ENCODE measurements around the gene GRM4.

The GRM4 gene

GRCh38 chr6:34084591-34085290 is 61.1 kb downstream of the GRM4 start:
- DNase-seq (ENCODE audit: low spot score): no peak

- DNase-seq (ENCODE audit: low spot score): no peak
Measured at GRCh38 chr6:34082864-34083626, 62.8 kb downstream of the GRM4 start.

- no peak for DNase-seq (ENCODE audit: low spot score)
Measured at GRCh38 chr6:34082348-34082747, 63.5 kb downstream of the GRM4 start.

GRCh38 chr6:34080357-34080756 is 65.5 kb downstream of the GRM4 start:
- no peak for DNase-seq (ENCODE audit: low spot score)

- DNase-seq (ENCODE audit: low spot score): no peak
Measured at GRCh38 chr6:34079899-34080298, 66.0 kb downstream of the GRM4 start.

- DNase-seq (ENCODE audit: low spot score): no peak
Measured at GRCh38 chr6:34075906-34076305, 70.0 kb downstream of the GRM4 start.

GRCh38 chr6:34074064-34074742 is 71.7 kb downstream of the GRM4 start:
- no peak for DNase-seq (ENCODE audit: low spot score)

GRCh38 chr6:34073540-34073939 is 72.3 kb downstream of the GRM4 start:
- DNase-seq (ENCODE audit: low spot score): no peak

GRCh38 chr6:34072727-34073126 is 73.2 kb downstream of the GRM4 start:
- DNase-seq (ENCODE audit: low spot score): no peak

GRCh38 chr6:34071884-34072379 is 74.0 kb downstream of the GRM4 start:
- DNase-seq (ENCODE audit: low spot score): no peak

GRCh38 chr6:34071136-34071883 is 74.6 kb downstream of the GRM4 start:
- DNase-seq (ENCODE audit: low spot score): no peak

GRCh38 chr6:34070315-34071135 is 75.4 kb downstream of the GRM4 start:
- DNase-seq (ENCODE audit: low spot score): no peak

- DNase-seq (ENCODE audit: low spot score): no peak
Measured at GRCh38 chr6:34068462-34069044, 77.3 kb downstream of the GRM4 start.

- DNase-seq (ENCODE audit: low spot score): peak; percentile 17
Measured at GRCh38 chr6:34067814-34068213, 78.1 kb downstream of the GRM4 start.

GRCh38 chr6:34066772-34067770 is 78.8 kb downstream of the GRM4 start:
- no peak for DNase-seq (ENCODE audit: low spot score)

GRCh38 chr6:34066218-34066571 is 79.7 kb downstream of the GRM4 start:
- no peak for DNase-seq (ENCODE audit: low spot score)

GRCh38 chr6:34065466-34066217 is 80.2 kb downstream of the GRM4 start:
- no peak for DNase-seq (ENCODE audit: low spot score)

GRCh38 chr6:34064675-34065074 is 81.2 kb downstream of the GRM4 start:
- DNase-seq (ENCODE audit: low spot score): no peak

GRCh38 chr6:34063651-34064050 is 82.2 kb downstream of the GRM4 start:
- no peak for DNase-seq (ENCODE audit: low spot score)

Measured in HuH-7 (cell line).